ENCODE data around the gene ERBB4.

ERBB4 gene

GRCh38 chr2:211751848-211752247 is 786.8 kb downstream of the ERBB4 start:
- H3K27me3 ChIP-seq (ENCODE audit: insufficient read depth, low read length, poor library complexity, severe bottlenecking), result no peaks in the 10 kb centered on the region
- no peaks in the 10 kb centered on the region for H3K79me2 ChIP-seq (ENCODE audit: insufficient read depth, low read length)
- H3K36me3 ChIP-seq (ENCODE audit: insufficient read depth, low read length), result no peaks in the 10 kb centered on the region
- no peak overlapping the region for H3K4me3 ChIP-seq (ENCODE audit: low read length, poor library complexity, severe bottlenecking)
- no peaks in the 10 kb centered on the region for H4K20me1 ChIP-seq (ENCODE audit: insufficient read depth, low read length, poor library complexity, severe bottlenecking)
- TF ChIP-seq EZH2phosphoT487 (IDR thresholded peaks at IDR 0.05; ENCODE audit: borderline replicate concordance), result no peak
- TF ChIP-seq CTCF (conservative IDR thresholded peaks at IDR 0.05; ENCODE audit: low read length), result no peak
- no peaks in the 10 kb centered on the region for H3K9me3 ChIP-seq (ENCODE audit: insufficient read depth, low read depth, low read length)
- H3K9me2 ChIP-seq (replicated peaks; ENCODE audit: low read depth, low read length), result no peaks in the 10 kb centered on the region
- no peak overlapping the region for H3K9ac ChIP-seq (ENCODE audit: low read depth, low read length, poor library complexity, severe bottlenecking)
- H3K4me2 ChIP-seq (ENCODE audit: low read depth, low read length, poor library complexity, severe bottlenecking), result no peak overlapping the region
- no peaks in the 10 kb centered on the region for H3K4me1 ChIP-seq (ENCODE audit: insufficient read depth, low read length, poor library complexity, severe bottlenecking)
- no peaks in the 10 kb centered on the region for H3F3A ChIP-seq (ENCODE audit: low read depth)
- no peak overlapping the region for H2AFZ ChIP-seq (ENCODE audit: low read length)

DNA sequence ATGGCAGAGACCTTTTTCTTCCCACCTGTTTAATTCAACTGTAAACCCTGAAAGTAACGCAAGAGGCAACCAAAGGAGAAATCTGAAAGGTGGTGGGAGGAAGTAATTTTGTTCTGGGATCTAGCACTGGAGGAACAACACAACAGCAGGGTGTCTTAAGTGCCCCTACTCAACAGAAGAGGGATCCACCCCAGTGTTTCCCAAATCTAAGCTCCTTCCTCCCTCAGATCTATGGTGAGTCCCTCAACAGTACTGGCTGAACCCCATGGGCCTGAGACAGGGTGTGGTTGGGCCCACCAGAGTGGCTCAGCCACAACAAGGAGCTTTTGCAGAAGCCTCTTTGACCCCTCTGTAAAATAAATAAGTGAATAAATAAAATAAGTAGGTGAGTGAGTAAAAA is 790.3 kb downstream of the ERBB4 start:
- Histone ChIP-seq H3K9me2 (replicated peaks; ENCODE audit: low read depth, low read length) (no peaks in the 10 kb centered on the region), H3K9me3 (ENCODE audit: insufficient read depth, low read depth, low read length) (no peaks in the 10 kb centered on the region), H4K20me1 (ENCODE audit: insufficient read depth, low read length, poor library complexity, severe bottlenecking) (no peaks in the 10 kb centered on the region), H3K36me3 (ENCODE audit: insufficient read depth, low read length) (no peaks in the 10 kb centered on the region), H3K4me1 (ENCODE audit: insufficient read depth, low read length, poor library complexity, severe bottlenecking) (peaks cover 15% of the 10 kb centered on the region), H3K27me3 (ENCODE audit: insufficient read depth, low read length, poor library complexity, severe bottlenecking) (no peaks in the 10 kb centered on the region), H3K4me2 (ENCODE audit: low read depth, low read length, poor library complexity, severe bottlenecking) (no peak overlapping the region), H3K4me3 (ENCODE audit: low read length, poor library complexity, severe bottlenecking) (no peak overlapping the region), H3K9ac (ENCODE audit: low read depth, low read length, poor library complexity, severe bottlenecking) (no peak overlapping the region), H3F3A (ENCODE audit: low read depth) (no peaks in the 10 kb centered on the region), H2AFZ (ENCODE audit: low read length) (no peak overlapping the region), H3K79me2 (ENCODE audit: insufficient read depth, low read length) (no peaks in the 10 kb centered on the region)
- TF ChIP-seq EZH2phosphoT487 (IDR thresholded peaks at IDR 0.05; ENCODE audit: borderline replicate concordance), result no peak
- TF ChIP-seq CTCF (conservative IDR thresholded peaks at IDR 0.05; ENCODE audit: low read length), result no peak

- no peak overlapping the region for H3K4me3 ChIP-seq (ENCODE audit: low read length, poor library complexity, severe bottlenecking)
- H3K79me2 ChIP-seq (ENCODE audit: insufficient read depth, low read length), result no peaks in the 10 kb centered on the region
- no peaks in the 10 kb centered on the region for H3K9me3 ChIP-seq (ENCODE audit: insufficient read depth, low read depth, low read length)
- no peaks in the 10 kb centered on the region for H3K36me3 ChIP-seq (ENCODE audit: insufficient read depth, low read length)
- TF ChIP-seq CTCF (conservative IDR thresholded peaks at IDR 0.05; ENCODE audit: low read length) (peak; percentile 95), EZH2phosphoT487 (IDR thresholded peaks at IDR 0.05; ENCODE audit: borderline replicate concordance) (no peak)
- no peaks in the 10 kb centered on the region for H3K27me3 ChIP-seq (ENCODE audit: insufficient read depth, low read length, poor library complexity, severe bottlenecking)
- no peak overlapping the region for H3K4me2 ChIP-seq (ENCODE audit: low read depth, low read length, poor library complexity, severe bottlenecking)
- H2AFZ ChIP-seq (ENCODE audit: low read length), result no peak overlapping the region; the same call in 1 of the 2 replicates
- H3F3A ChIP-seq (ENCODE audit: low read depth), result no peaks in the 10 kb centered on the region
- H3K9ac ChIP-seq (ENCODE audit: low read depth, low read length, poor library complexity, severe bottlenecking), result no peak overlapping the region
- peaks cover 15% of the 10 kb centered on the region for H3K4me1 ChIP-seq (ENCODE audit: insufficient read depth, low read length, poor library complexity, severe bottlenecking)
- no peaks in the 10 kb centered on the region for H4K20me1 ChIP-seq (ENCODE audit: insufficient read depth, low read length, poor library complexity, severe bottlenecking)
- no peaks in the 10 kb centered on the region for H3K9me2 ChIP-seq (replicated peaks; ENCODE audit: low read depth, low read length)
Measured at GRCh38 chr2:211745295-211746097, 793.1 kb downstream of the ERBB4 start.
